Amygdala (tissue), 56 donors: Measurements from ENCODE around the gene PSMA7.
"Not testable (repeated sequence)": the region's sequence is repeated elsewhere in the genome, so short reads cannot be mapped to it uniquely, and the experiment has no call there.

ENCODE experiments used
- DNase-seq, 56 donors: peaks; one replicate each; lab custom pipeline; 2025; lab: John Stamatoyannopoulos, UW

PSMA7 gene

DNA sequence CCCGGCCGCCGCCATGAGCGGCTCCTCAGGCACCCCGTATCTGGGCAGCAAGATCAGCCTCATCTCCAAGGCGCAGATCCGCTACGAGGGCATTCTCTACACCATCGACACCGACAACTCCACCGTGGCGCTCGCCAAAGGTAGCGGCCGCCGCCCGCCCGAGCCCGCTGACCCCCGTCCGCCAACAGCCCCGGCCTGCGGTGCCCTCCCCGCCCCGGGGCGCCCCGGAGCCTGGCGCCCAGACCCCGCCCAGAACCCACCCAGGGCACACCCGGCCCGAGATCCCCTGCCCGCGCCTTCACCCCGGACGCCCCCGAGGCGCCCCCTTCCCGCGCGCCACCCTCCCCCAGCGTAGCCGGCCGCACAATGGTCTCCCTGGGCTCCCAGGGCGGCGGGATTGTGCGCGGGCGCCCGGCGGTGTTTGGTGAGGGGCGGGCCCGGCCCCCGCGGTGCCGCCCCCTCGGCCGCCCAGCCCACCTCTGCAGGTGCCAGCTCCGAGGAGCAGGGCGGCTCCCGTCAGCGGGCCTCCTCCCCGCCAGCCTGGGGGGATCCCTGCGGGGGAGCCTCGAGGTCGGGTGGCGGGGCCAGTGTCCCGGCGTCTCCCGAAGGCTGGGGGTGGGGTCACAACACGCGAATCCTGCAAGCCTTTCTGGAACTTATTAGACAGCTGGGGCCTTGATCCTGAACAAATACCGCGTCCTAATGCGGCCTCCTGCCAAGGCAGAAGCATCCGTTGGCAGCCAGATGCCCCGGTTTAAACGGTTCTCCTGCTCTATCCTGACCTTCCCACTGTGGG, 20.3 kb downstream of the PSMA7 start:
- peak in 6 of 56 donors; percentile 8 to 61 (median 35) for DNase-seq

DNA sequence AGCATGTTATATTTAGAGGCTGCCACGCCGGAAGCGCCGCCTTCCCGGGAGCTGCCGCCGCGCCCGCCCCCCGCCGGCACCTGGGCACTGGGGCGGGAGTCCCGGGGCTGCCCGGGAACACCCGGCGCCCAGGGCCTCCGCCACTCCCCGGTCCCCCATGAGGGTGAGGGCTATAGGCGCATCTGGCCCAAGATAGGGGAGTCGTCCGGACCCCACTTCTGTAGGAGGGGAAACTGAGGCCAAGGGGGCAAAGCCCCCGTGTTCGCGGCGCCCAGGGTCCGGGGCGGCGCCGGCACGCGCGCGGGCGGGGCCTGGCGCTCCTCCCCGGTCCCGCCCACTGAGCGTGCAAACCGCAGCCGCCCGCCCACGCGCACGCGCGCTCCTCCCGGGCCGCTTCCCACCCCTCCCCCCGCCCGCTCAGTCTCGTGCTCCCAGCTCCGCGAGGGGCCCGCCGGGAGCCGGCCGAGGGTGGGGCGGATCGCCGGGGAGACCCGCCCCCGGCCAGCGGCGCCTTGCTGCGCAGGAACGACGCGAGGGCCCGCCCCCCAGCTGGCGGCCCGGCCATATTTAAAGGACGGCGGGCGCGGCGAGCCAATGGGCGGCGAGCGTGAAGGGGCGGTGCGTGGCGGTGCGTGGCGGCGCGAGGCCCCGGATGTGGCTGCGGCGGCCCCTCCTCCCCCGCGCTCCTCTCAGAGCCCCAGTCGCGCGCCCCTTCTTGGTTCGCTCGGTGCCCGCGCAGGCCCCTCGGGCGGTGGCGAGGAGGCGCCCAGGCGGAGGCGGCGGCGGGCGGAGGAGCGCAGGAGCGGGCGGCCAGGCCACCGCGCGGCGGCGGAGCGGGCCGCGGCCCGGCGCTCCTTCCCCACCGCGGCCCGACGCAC, 21.2 kb downstream of the PSMA7 start, which contains the start of gene LSM14B:
Gene LSM14B (plus strand): TSS at position 700 of the 878 bp plus-strand sequence. CDS start 192 bp downstream, outside the sequence.
- DNase-seq = peak; percentile 64 to 99 (median 93)

GRCh38 chr20:62120990-62121775, 22.0 kb downstream of the PSMA7 start:
- DNase-seq = peak in 4 of 56 donors; percentile 33 to 67 (median 56)

GRCh38 chr20:62120365-62120762, 22.8 kb downstream of the PSMA7 start:
- DNase-seq = no peak

DNA sequence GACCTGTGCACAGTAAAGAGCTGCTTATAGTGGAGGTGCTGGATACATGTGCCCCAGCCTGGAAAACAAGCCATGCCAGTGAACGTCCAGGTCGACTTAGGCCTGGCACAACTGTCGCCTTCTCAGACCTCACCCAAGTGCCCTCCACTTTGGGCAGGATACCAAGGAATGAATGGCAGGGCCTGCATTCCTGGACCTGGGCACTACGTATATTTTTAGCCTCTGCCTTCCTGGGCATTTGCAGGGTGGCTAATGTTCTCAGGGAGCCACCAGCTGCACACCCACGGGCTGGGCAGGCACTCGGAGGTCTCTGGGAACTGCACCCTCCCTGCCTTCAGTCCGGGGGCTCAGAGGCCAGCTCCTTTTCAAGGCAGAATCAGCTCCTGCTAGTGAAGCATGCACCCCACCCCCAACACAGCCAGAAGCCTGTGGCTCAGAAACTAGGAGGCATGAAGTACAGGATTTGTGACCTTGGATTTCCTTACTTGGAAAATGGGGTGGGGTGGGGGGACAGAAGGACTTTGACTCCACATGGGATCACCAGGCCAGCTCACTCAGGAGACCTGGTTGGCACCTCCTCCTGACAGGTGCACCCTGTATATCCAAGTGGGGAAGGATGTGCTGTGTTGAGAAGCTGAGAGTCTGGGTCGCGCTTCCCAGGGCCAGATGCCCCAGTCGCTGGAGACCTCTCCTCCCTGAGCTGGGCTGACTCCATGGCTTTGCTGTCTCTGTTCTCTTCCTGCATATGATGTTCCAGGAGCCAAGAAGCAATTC, 23.4 kb downstream of the PSMA7 start:
- no peak for DNase-seq

GRCh38 chr20:62119115-62119514, 24.1 kb downstream of the PSMA7 start:
- DNase-seq = no peak

GRCh38 chr20:62118113-62119043, 24.8 kb downstream of the PSMA7 start:
- no peak for DNase-seq

DNA sequence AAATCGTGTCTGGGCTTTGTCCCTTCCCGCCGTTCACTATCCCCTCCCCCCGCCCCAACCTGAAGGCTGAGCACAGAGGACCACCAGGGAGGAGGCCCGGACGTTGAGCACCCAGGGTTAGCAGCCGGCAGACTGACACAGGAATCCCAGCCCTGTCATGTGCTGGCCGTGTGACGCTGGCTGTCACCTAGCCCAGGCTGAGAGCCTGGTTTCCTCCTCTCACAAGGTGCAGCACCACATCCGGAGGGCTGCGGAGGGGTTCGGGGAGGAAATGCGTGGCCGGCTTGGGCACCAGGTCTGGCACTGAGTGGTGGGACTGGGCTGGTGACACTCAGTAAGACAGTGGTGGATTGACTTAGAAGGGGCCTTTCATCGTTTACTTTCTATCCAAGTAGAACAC, 25.5 kb downstream of the PSMA7 start:
- no peak for DNase-seq

GRCh38 chr20:62117362-62117646, 25.9 kb downstream of the PSMA7 start:
- no peak for DNase-seq

DNA sequence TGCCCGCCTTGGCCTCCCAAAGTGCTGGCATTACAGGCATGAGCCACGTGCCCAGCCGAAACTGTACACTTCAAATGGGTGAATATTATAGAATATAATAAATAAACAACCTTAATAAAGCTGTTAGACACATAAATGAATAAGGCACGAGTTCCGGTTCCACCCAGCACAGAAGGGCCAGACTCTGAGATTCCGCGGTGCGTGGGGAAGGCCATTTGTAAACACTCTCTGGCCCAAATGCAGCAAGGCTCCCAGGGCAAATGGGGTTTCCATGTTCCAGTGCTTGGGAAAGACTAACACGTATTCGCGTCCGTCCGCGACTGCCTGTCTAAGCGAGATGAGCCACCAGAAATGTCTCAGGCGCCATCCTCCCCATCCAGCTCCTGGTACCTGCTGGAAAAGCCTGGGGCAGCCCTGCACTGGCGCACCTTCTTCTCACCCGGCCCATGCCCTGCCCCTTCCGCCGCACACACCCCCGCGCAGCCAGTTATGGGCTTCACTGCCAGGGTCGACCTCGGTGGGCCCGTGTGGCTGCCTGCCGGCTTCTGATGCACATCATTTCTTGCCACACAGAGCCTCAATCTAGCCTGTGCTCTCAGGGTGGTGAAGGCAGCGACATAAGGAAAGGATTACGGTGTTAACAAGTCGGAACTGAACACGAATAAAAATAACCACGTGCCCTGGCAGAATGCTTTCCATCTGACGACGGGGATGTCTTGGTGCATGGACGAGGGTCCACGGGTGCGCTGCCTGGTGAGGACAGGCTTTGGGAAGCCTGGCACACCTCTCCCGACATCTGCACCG, 26.4 kb downstream of the PSMA7 start:
- no peak for DNase-seq

GRCh38 chr20:62115800-62116407, 27.3 kb downstream of the PSMA7 start:
- not testable (repeated sequence) for DNase-seq

DNA sequence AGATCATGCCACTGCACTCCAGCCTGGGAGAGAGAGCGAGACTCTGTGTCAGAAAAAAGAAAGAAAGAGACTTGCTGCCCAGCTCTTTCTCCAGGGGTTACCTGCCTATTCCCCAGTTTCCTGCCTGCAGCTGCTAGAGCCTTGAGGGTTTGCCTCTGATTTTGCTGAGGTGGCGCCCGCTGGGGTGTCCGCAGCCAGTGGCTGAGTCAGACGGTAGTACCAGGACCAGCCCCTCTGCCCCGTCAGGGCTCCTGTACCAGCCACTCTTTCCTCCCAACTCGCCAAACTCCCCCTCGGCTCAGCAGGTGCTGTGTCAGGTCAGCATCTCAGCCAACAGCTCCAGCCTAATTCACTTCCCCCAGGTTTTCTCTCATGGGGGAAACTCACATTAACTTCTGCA, 28.3 kb downstream of the PSMA7 start:
- DNase-seq = no peak

- no peak for DNase-seq
These were observed 30.8 kb downstream of the PSMA7 start for GRCh38 chr20:62112368-62112767.

DNA sequence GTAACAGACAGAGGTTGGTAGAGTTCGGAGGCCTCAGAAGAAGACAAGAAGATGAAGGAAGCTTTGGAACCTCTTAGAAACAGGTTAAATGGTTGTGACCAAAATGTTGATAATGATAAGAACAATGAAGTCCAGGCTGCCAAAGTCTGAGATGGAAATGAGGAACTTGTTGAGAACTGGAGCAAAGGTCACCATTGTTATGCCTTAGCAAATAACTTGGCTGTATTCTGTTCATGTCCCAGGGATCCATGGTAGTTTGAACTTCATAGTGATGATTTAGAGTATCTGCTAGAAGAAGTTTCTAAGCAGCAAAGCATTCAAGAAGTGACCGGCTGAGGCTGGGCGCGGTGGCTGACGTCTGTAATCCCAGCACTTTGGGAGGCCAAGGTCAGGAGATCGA, 32.0 kb downstream of the PSMA7 start:
- no peak for DNase-seq

DNA sequence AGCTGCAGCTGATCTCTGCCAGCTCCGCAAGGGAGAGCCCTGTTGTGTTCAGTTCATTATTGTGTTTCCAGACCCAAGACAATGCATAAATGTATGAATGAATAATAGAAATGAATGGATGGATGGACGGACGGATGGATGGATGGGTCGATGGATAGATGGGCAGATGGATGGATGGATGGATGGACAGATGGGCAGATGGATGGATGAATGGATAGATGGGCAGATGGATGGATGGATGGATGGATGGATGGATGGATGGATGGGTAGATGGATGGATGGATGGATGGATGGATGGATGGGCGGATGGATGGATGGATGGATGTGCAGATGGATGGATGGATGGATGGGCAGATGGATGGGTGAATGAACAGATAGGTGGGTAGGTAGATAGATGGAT, 37.6 kb downstream of the PSMA7 start:
- no peak for DNase-seq

DNA sequence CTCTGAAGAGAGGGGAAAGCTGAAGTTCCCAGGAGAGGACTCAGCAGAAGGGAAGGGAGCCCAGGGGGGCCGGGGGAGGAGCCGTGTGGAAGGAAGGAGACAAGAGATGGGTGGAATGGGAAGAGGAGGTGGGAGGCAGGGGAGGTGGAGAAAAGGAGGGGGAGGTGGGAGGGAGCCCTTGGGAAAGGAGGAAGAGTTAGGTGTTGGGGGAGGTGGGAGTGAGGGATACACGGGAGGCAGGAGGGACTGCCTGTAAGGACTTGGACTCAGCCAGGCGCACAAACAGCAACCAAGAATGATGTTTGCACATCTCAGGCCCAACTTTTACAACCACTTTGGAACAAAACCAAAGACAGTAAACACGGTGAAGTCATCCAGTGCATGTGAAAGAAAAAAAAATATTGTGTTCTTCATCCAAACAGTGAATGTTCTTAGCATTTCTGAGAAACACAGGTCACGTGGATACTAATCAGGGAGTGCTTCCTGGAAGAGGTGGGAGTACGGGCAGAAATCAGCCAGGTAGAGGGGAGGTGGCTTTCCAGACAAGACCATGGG, 38.3 kb downstream of the PSMA7 start:
- DNase-seq = no peak

DNA sequence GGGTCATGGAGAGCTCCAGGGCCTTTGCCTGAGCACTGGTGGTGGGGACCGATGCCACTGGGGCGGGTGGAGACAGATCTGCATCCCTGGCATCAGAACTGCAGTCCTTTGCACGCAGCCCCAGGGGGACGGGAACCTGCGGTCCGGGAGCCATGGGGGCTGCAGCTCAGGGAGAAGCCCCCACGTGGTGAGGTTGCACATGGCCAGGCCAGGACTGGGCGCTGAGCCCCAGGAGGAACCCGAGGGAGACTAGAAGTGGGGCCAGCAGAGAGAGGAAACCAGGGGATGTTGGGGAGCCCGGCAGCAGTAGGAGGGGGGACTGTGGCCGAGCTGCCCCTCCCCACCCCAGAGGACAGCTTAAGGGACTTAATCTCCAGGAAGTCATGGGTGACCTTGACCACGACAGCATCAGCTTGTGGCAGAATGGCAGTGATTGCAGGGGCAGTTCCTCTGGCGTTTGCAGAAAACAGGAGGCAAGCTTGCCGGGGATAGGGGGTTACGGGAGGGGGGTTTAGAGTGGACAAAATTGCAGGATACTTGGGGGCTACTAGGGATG, 38.9 kb downstream of the PSMA7 start:
- DNase-seq = no peak
